HUDEP-2 (cell line): ENCODE measurements around the gene BCO1.
"Not testable (repeated sequence)": the region's sequence is repeated elsewhere in the genome, so short reads cannot be mapped to it uniquely, and the experiment has no call there.

ENCODE experiments used
- DNase-seq, 76 experiments: peaks; one replicate each; lab custom pipeline; 2025; ENCODE audit not compliant: unreplicated experiment in 76 of 76; lab: John Stamatoyannopoulos, UW

BCO1 gene

GRCh38 chr16:81238296-81239011 is at the start of gene BCO1:
Gene BCO1, plus strand, starts transcription at chr16:81238689. Its CDS starts 220 bp downstream, at chr16:81238909.
- DNase-seq: no peak

GRCh38 chr16:81189100-81189664 is 49.3 kb upstream of the BCO1 start:
- DNase-seq: peak in 9 of 76 experiments; percentile 1 to 70 (median 40)

GRCh38 chr16:81190667-81191066 is 47.8 kb upstream of the BCO1 start:
- no peak for DNase-seq

GRCh38 chr16:81195885-81196534 is 42.5 kb upstream of the BCO1 start:
- no peak for DNase-seq

- DNase-seq: peak in 2 of 76 experiments; percentile 6 to 11
Observed at GRCh38 chr16:81198635-81199034, 39.9 kb upstream of the BCO1 start.

GRCh38 chr16:81201267-81201666 is 37.2 kb upstream of the BCO1 start:
- no peak for DNase-seq

GRCh38 chr16:81204798-81205680 is 33.5 kb upstream of the BCO1 start:
- peak in 9 of 76 experiments; percentile 1 to 29 (median 6) for DNase-seq

- DNase-seq: no peak
Observed at GRCh38 chr16:81207076-81207475, 31.4 kb upstream of the BCO1 start.

GRCh38 chr16:81210807-81211206 is 27.7 kb upstream of the BCO1 start:
- no peak for DNase-seq

GRCh38 chr16:81212830-81213465 is 25.5 kb upstream of the BCO1 start:
- DNase-seq: no peak

GRCh38 chr16:81214745-81215166 is 23.7 kb upstream of the BCO1 start:
- DNase-seq: peak in 8 of 76 experiments; percentile 2 to 26 (median 12)

- no peak for DNase-seq
Observed at GRCh38 chr16:81216114-81216513, 22.4 kb upstream of the BCO1 start.

- no peak for DNase-seq
Observed at GRCh38 chr16:81216706-81217105, 21.8 kb upstream of the BCO1 start.

- DNase-seq: no peak
Observed at GRCh38 chr16:81219151-81219550, 19.3 kb upstream of the BCO1 start.

GRCh38 chr16:81220349-81220748 is 18.1 kb upstream of the BCO1 start:
- DNase-seq: no peak

GRCh38 chr16:81221731-81222130 is 16.8 kb upstream of the BCO1 start:
- no peak for DNase-seq

GRCh38 chr16:81224824-81225223 is 13.7 kb upstream of the BCO1 start:
- DNase-seq: no peak

GRCh38 chr16:81225697-81226096 is 12.8 kb upstream of the BCO1 start:
- DNase-seq: not testable (repeated sequence)

GRCh38 chr16:81227785-81228184 is 10.7 kb upstream of the BCO1 start:
- DNase-seq: no peak

- DNase-seq: no peak
Observed at GRCh38 chr16:81229811-81230210, 8.7 kb upstream of the BCO1 start.
